HFFc6 (cell line): ENCODE results near the gene EIF1. TPM values are rescaled to one million over a fixed set of nuclear protein-coding genes. Genes with fewer than 3 reads are reported as not detected.

Source experiments
- DNase-seq: peaks from one replicate; pipeline ENCODE4 v3.0.0-alpha.2; 2018
- H3K27ac Mint-ChIP-seq: 2 replicates; pipeline ENCODE4 v1.8.0; 2020; ENCODE audit warnings: mild to moderate bottlenecking, mixed read lengths
- H3K27me3 Mint-ChIP-seq: 2 replicates; pipeline ENCODE4 v1.8.0; 2021; ENCODE audit warnings: mild to moderate bottlenecking, moderate library complexity, mixed read lengths; ENCODE audit not compliant: insufficient read depth
- H3K36me3 Mint-ChIP-seq: 2 replicates; pipeline ENCODE4 v1.8.0; 2021; ENCODE audit warnings: low read depth, mixed read lengths
- H3K4me1 Mint-ChIP-seq: 2 replicates; pipeline ENCODE4 v1.8.0; 2020; ENCODE audit warnings: low read depth, mixed read lengths
- H3K4me3 Mint-ChIP-seq: 2 replicates; pipeline ENCODE4 v1.8.0; 2020; ENCODE audit warnings: mild to moderate bottlenecking, moderate library complexity, mixed read lengths
- H3K9me3 Mint-ChIP-seq: 2 replicates; pipeline ENCODE4 v1.8.0; 2020; ENCODE audit warnings: mild to moderate bottlenecking, mixed read lengths
- CTCF ChIP-seq: fragments of 200-600 bp; sonication (generic); IDR thresholded peaks from 2 replicates; pipeline ENCODE4 v1.5.0; 2021; ENCODE audit warnings: antibody characterized with exemption, mild to moderate bottlenecking
- total RNA-seq, 6 experiments: library from RNA; stranded (reverse); fragmentation: NEBNext Ultra II Directional; extraction: Animal tissue kit (Norgen Biotek cat#: 25700); gene quantifications; 2 replicates in 1 of 6; 3 replicates in 5 of 6; pipeline ENCODE4 v1.2.3, GENCODE V29; 2021

Gene EIF1
- total RNA-seq, 6 experiments from 2014 or later: 723 to 810 (median 781) TPM

GRCh38 chr17:41655611-41656111 is 33.0 kb upstream of the EIF1 start:
- Mint-ChIP-seq H3K4me1 (no peaks in the 10 kb centered on the region), H3K4me3 (no peak overlapping the region), H3K27ac (no peak overlapping the region), H3K36me3 (no peaks in the 10 kb centered on the region), H3K27me3 (peaks cover 4% of the 10 kb centered on the region), H3K9me3 (no peaks in the 10 kb centered on the region)
- no peak for DNase-seq
- TF ChIP-seq CTCF: no peak

GRCh38 chr17:41656249-41657023 is 32.2 kb upstream of the EIF1 start:
- TF ChIP-seq CTCF: no peak
- DNase-seq: no peak
- H3K9me3 Mint-ChIP-seq: no peaks in the 10 kb centered on the region
- no peaks in the 10 kb centered on the region for H3K4me1 Mint-ChIP-seq
- peaks cover 4% of the 10 kb centered on the region for H3K27me3 Mint-ChIP-seq
- no peak overlapping the region for H3K27ac Mint-ChIP-seq
- no peak overlapping the region for H3K4me3 Mint-ChIP-seq
- no peaks in the 10 kb centered on the region for H3K36me3 Mint-ChIP-seq

- DNase-seq: no peak
- TF ChIP-seq CTCF: no peak
- no peak overlapping the region for H3K4me3 Mint-ChIP-seq
- H3K36me3 Mint-ChIP-seq: no peaks in the 10 kb centered on the region
- no peaks in the 10 kb centered on the region for H3K9me3 Mint-ChIP-seq
- H3K4me1 Mint-ChIP-seq: no peaks in the 10 kb centered on the region
- H3K27ac Mint-ChIP-seq: no peak overlapping the region
- peaks cover 4% of the 10 kb centered on the region for H3K27me3 Mint-ChIP-seq
These were observed 31.4 kb upstream of the EIF1 start for GRCh38 chr17:41657176-41657754.

GRCh38 chr17:41657936-41658335 is 30.7 kb upstream of the EIF1 start:
- TF ChIP-seq CTCF: no peak
- Mint-ChIP-seq H3K4me3 (no peak overlapping the region), H3K27ac (no peak overlapping the region), H3K27me3 (peaks cover 4% of the 10 kb centered on the region), H3K9me3 (no peaks in the 10 kb centered on the region), H3K4me1 (no peaks in the 10 kb centered on the region), H3K36me3 (no peaks in the 10 kb centered on the region)
- no peak for DNase-seq

- H3K36me3 Mint-ChIP-seq: no peaks in the 10 kb centered on the region
- peaks cover 4% of the 10 kb centered on the region for H3K27me3 Mint-ChIP-seq
- DNase-seq: no peak
- H3K4me1 Mint-ChIP-seq: no peaks in the 10 kb centered on the region
- H3K27ac Mint-ChIP-seq: no peak overlapping the region
- no peak for TF ChIP-seq CTCF
- H3K4me3 Mint-ChIP-seq: no peak overlapping the region
- no peaks in the 10 kb centered on the region for H3K9me3 Mint-ChIP-seq
These were observed 29.8 kb upstream of the EIF1 start for GRCh38 chr17:41658846-41659245.
